Neural cell (in vitro differentiated cells): ENCODE data around the gene WDR5. TPM values are rescaled to one million over a fixed set of nuclear protein-coding genes. Genes with fewer than 3 reads are reported as not detected.

Source experiments
- H2AFZ ChIP-seq: fragments of 200-600, 300-800 bp; sonication (generic), shearing (Covaris generic); 2 replicates; pipeline ENCODE4 v1.6.0; 2014; ENCODE audit warnings: low read depth, mild to moderate bottlenecking, antibody characterized with exemption, low read length, moderate library complexity
- H3F3A ChIP-seq: fragments of 200-600 bp; shearing (Covaris generic); 2 replicates; pipeline ENCODE4 v1.6.1; 2016; ENCODE audit warnings: mild to moderate bottlenecking, moderate library complexity, mixed read lengths, antibody characterized with exemption, low read length; ENCODE audit not compliant: insufficient read depth, poor library complexity, severe bottlenecking
- H3K27ac ChIP-seq: fragments of 200-600, 300-800 bp; sonication (generic), shearing (Covaris generic); 2 replicates; pipeline ENCODE4 v1.5.1; 2014; ENCODE audit warnings: mild to moderate bottlenecking, low read length, moderate library complexity
- H3K27me3 ChIP-seq: fragments of 300-800, 200-600 bp; sonication (generic), shearing (Covaris generic); 2 replicates; pipeline ENCODE4 v1.6.0; 2014; ENCODE audit warnings: mild to moderate bottlenecking, low read depth, low read length, moderate library complexity; ENCODE audit not compliant: insufficient read depth
- H3K36me3 ChIP-seq: fragments of 300-800, 200-600 bp; sonication (generic), shearing (Covaris generic); 2 replicates; pipeline ENCODE4 v1.5.1; 2014; ENCODE audit warnings: mild to moderate bottlenecking, antibody characterized with exemption, low read length, moderate library complexity; ENCODE audit not compliant: insufficient read depth
- H3K4me2 ChIP-seq: fragments of 300-800, 200-600 bp; sonication (generic), shearing (Covaris generic); 2 replicates; pipeline ENCODE4 v1.6.0; 2014; ENCODE audit warnings: mild to moderate bottlenecking, low read length
- H3K4me3 ChIP-seq: fragments of 300-800, 200-600 bp; sonication (generic), shearing (Covaris generic); 2 replicates; pipeline ENCODE4 v1.5.1; 2014; ENCODE audit warnings: mild to moderate bottlenecking, low read length, moderate library complexity
- H3K79me2 ChIP-seq: fragments of 200-600 bp; shearing (Covaris generic); replicated peaks from 2 replicates; pipeline ENCODE4 v1.6.0; 2014; ENCODE audit warnings: mild to moderate bottlenecking, low read length, moderate library complexity; ENCODE audit not compliant: insufficient read depth
- H3K9ac ChIP-seq: fragments of 300-800, 200-600 bp; sonication (generic), shearing (Covaris generic); 2 replicates; pipeline ENCODE4 v1.6.1; 2016; ENCODE audit warnings: mild to moderate bottlenecking, low read length, mixed read lengths
- H3K9me2 ChIP-seq: fragments of 200-600 bp; shearing (Covaris generic); 2 replicates; pipeline ENCODE4 v1.6.1; 2016; ENCODE audit warnings: mild to moderate bottlenecking, low read length, mixed read lengths; ENCODE audit not compliant: insufficient read depth
- H3K9me3 ChIP-seq: fragments of 200-600, 300-800 bp; sonication (generic), shearing (Covaris generic); 2 replicates; pipeline ENCODE4 v1.6.1; 2016; ENCODE audit warnings: mild to moderate bottlenecking, mixed run types, low read length, moderate library complexity, mixed read lengths
- H4K20me1 ChIP-seq: fragments of 200-600 bp; shearing (Covaris generic); 2 replicates; pipeline ENCODE4 v1.6.1; 2016; ENCODE audit warnings: mild to moderate bottlenecking, mixed run types; ENCODE audit not compliant: insufficient read depth
- EP300 ChIP-seq: fragments of 450-650 bp; conservative IDR thresholded peaks from 2 replicates; pipeline ENCODE4 v1.6.1; 2014; ENCODE audit warnings: antibody characterized with exemption, mild to moderate bottlenecking, moderate library complexity; ENCODE audit not compliant: poor library complexity, severe bottlenecking
- EZH2 ChIP-seq: fragments of 200-600, 300-800 bp; shearing (Covaris generic), sonication (generic); IDR thresholded peaks from 2 replicates; pipeline ENCODE4 v1.6.1; 2014; ENCODE audit warnings: antibody characterized with exemption, low read length, borderline replicate concordance, mild to moderate bottlenecking; ENCODE audit not compliant: insufficient read depth, poor library complexity, severe bottlenecking
- MXI1 ChIP-seq: fragments of 450-650 bp; conservative IDR thresholded peaks from 2 replicates; pipeline ENCODE4 v1.6.1; 2014; ENCODE audit warnings: antibody characterized with exemption, mild to moderate bottlenecking; ENCODE audit not compliant: poor library complexity, severe bottlenecking
- POLR2AphosphoS5 ChIP-seq: IDR thresholded peaks from 2 replicates; pipeline ENCODE4 v1.6.1; 2012
- RAD21 ChIP-seq: fragments of 450-650 bp; conservative IDR thresholded peaks from 2 replicates; pipeline ENCODE4 v1.6.1; 2014; ENCODE audit warnings: antibody characterized with exemption, mild to moderate bottlenecking, moderate library complexity
- SMC3 ChIP-seq: fragments of 450-650 bp; conservative IDR thresholded peaks from 2 replicates; pipeline ENCODE4 v1.6.1; 2014; ENCODE audit warnings: antibody characterized with exemption, mild to moderate bottlenecking, moderate library complexity; ENCODE audit not compliant: poor library complexity
- TAF1 ChIP-seq: IDR thresholded peaks from 2 replicates; pipeline ENCODE4 v1.6.1; 2012; ENCODE audit warnings: low read depth
- polyA plus RNA-seq: library from polyadenylated mRNA; depleted of rRNA; stranded (reverse); fragments of >200 nt; gene quantifications from 2 replicates; pipeline ENCODE4 v1.2.3, GENCODE V29; 2014
- TF ChIP-seq, protein P1 (sequence below): fragments of 450-650 bp; IDR thresholded peaks from 2 replicates; pipeline ENCODE4 v1.5.1; 2014; ENCODE audit warnings: antibody characterized with exemption, mild to moderate bottlenecking, moderate library complexity; ENCODE audit not compliant: poor library complexity, severe bottlenecking
- TF ChIP-seq, protein P2 (sequence below): IDR thresholded peaks from 2 replicates; pipeline ENCODE4 v1.6.1; 2012; ENCODE audit warnings: borderline replicate concordance

The WDR5 gene
- polyA plus RNA-seq, 1 donor from 2014 or later = 40.2 TPM

DNA sequence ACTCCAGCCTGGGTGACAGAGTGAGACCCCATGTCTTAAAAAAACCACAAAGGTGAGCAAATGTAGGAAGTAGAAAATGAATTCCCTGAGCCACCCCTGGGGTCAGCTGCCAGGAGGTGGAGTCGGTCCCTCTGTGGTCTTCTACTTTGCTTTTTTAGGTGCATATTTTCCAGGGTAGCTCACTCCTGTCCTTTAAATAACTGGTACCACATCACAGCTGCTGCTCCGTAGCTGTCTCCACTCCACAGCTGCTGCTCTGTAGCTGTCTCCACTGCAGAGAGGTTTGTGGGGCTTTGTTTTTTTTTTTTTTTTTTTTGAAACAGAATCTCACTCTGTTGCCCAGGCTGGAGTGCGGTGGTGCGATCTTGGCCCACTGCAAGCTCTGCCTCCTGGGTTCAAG, 8.9 kb downstream of the WDR5 start:
- H3K9me2 ChIP-seq = no peaks in the 10 kb centered on the region
- H3K9ac ChIP-seq = no peak overlapping the region
- H3K27me3 ChIP-seq = no peaks in the 10 kb centered on the region
- H3K36me3 ChIP-seq = no peaks in the 10 kb centered on the region
- H3K27ac ChIP-seq = no peak overlapping the region
- no peak overlapping the region for H2AFZ ChIP-seq
- peaks cover 3% of the 10 kb centered on the region for H3K79me2 ChIP-seq
- no peaks in the 10 kb centered on the region for H3K9me3 ChIP-seq
- H4K20me1 ChIP-seq = no peaks in the 10 kb centered on the region
- H3K4me3 ChIP-seq = no peak overlapping the region
- no peak overlapping the region for H3K4me2 ChIP-seq
- no peaks in the 10 kb centered on the region for H3F3A ChIP-seq
- TF ChIP-seq RAD21 = no peak
- TF ChIP-seq SMC3 = no peak
- no peak for TF ChIP-seq POLR2AphosphoS5
- TF ChIP-seq, protein P1, sequence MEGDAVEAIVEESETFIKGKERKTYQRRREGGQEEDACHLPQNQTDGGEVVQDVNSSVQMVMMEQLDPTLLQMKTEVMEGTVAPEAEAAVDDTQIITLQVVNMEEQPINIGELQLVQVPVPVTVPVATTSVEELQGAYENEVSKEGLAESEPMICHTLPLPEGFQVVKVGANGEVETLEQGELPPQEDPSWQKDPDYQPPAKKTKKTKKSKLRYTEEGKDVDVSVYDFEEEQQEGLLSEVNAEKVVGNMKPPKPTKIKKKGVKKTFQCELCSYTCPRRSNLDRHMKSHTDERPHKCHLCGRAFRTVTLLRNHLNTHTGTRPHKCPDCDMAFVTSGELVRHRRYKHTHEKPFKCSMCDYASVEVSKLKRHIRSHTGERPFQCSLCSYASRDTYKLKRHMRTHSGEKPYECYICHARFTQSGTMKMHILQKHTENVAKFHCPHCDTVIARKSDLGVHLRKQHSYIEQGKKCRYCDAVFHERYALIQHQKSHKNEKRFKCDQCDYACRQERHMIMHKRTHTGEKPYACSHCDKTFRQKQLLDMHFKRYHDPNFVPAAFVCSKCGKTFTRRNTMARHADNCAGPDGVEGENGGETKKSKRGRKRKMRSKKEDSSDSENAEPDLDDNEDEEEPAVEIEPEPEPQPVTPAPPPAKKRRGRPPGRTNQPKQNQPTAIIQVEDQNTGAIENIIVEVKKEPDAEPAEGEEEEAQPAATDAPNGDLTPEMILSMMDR = no peak
- no peak for TF ChIP-seq EP300
- no peak for TF ChIP-seq MXI1
- no peak for TF ChIP-seq TAF1
- TF ChIP-seq EZH2 = no peak
- TF ChIP-seq, protein P2, sequence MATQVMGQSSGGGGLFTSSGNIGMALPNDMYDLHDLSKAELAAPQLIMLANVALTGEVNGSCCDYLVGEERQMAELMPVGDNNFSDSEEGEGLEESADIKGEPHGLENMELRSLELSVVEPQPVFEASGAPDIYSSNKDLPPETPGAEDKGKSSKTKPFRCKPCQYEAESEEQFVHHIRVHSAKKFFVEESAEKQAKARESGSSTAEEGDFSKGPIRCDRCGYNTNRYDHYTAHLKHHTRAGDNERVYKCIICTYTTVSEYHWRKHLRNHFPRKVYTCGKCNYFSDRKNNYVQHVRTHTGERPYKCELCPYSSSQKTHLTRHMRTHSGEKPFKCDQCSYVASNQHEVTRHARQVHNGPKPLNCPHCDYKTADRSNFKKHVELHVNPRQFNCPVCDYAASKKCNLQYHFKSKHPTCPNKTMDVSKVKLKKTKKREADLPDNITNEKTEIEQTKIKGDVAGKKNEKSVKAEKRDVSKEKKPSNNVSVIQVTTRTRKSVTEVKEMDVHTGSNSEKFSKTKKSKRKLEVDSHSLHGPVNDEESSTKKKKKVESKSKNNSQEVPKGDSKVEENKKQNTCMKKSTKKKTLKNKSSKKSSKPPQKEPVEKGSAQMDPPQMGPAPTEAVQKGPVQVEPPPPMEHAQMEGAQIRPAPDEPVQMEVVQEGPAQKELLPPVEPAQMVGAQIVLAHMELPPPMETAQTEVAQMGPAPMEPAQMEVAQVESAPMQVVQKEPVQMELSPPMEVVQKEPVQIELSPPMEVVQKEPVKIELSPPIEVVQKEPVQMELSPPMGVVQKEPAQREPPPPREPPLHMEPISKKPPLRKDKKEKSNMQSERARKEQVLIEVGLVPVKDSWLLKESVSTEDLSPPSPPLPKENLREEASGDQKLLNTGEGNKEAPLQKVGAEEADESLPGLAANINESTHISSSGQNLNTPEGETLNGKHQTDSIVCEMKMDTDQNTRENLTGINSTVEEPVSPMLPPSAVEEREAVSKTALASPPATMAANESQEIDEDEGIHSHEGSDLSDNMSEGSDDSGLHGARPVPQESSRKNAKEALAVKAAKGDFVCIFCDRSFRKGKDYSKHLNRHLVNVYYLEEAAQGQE = no peak

DNA sequence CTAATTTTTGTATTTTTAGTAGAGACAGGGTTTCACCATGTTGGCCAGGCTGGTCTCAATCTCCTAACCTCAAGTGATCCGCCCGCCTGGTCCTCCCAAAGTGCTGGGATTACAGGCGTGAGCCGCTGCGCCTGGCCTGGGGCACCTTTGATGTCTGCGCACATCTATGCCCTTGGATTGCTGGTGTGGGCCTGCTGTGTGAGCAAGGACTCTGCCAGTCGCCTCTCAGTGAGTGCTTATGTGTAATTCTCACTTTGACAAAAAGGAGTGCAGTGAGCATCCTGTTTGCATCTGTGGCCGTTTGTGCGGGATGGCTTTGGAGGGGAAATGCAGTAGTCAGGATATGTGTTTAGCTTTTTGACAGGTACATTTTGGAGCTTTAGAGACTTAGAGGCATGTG, 9.4 kb downstream of the WDR5 start:
- no peak overlapping the region for H3K9ac ChIP-seq
- no peak overlapping the region for H2AFZ ChIP-seq
- no peak overlapping the region for H3K4me2 ChIP-seq
- H3F3A ChIP-seq = no peaks in the 10 kb centered on the region
- H3K27ac ChIP-seq = no peak overlapping the region
- no peaks in the 10 kb centered on the region for H3K9me3 ChIP-seq
- H3K4me3 ChIP-seq = no peak overlapping the region
- TF ChIP-seq EP300 = no peak
- no peak for TF ChIP-seq MXI1
- TF ChIP-seq RAD21 = no peak
- TF ChIP-seq, protein P1 = no peak
- TF ChIP-seq EZH2 = no peak
- no peak for TF ChIP-seq SMC3
- TF ChIP-seq POLR2AphosphoS5 = no peak
- no peak for TF ChIP-seq TAF1
- TF ChIP-seq, protein P2 = no peak
- H3K9me2 ChIP-seq = no peaks in the 10 kb centered on the region
- no peaks in the 10 kb centered on the region for H3K27me3 ChIP-seq
- no peaks in the 10 kb centered on the region for H3K36me3 ChIP-seq
- H4K20me1 ChIP-seq = no peaks in the 10 kb centered on the region
- H3K79me2 ChIP-seq = no peaks in the 10 kb centered on the region
